Immature natural killer cell (primary cell): Measurements from ENCODE around the gene CAB39L. TPM values are rescaled to one million over a fixed set of nuclear protein-coding genes. Genes with fewer than 3 reads are reported as not detected.

Source experiments
- DNase-seq, 3 donors: peaks; one replicate each; pipeline ENCODE4 v3.0.0; 2022; ENCODE audit warnings: mixed read lengths in 1 of 3
- H3K27ac Mint-ChIP-seq, 6 donors: one replicate each; pipeline ENCODE4 v1.8.0; 2020; ENCODE audit warnings: mixed read lengths in 6 of 6, mild to moderate bottlenecking in 5 of 6, inconsistent platforms in 4 of 6, moderate library complexity in 3 of 6
- H3K27me3 Mint-ChIP-seq, 3 donors: one replicate each; pipeline ENCODE4 v1.8.0; 2020 to 2021; ENCODE audit warnings: low read depth in 3 of 3, mild to moderate bottlenecking in 3 of 3, mixed read lengths in 3 of 3, moderate library complexity in 3 of 3, inconsistent platforms in 1 of 3
- H3K36me3 Mint-ChIP-seq, 3 donors: one replicate each; pipeline ENCODE4 v1.8.0; 2020; ENCODE audit warnings: mixed read lengths in 3 of 3, inconsistent platforms in 2 of 3, mild to moderate bottlenecking in 2 of 3
- H3K4me1 Mint-ChIP-seq, 2 donors: one replicate each; pipeline ENCODE4 v1.8.0; 2020; ENCODE audit warnings: inconsistent platforms in 2 of 2, mild to moderate bottlenecking in 2 of 2, mixed read lengths in 2 of 2, moderate library complexity in 1 of 2
- H3K4me3 Mint-ChIP-seq, 5 donors: one replicate each; pipeline ENCODE4 v1.8.0; 2020; ENCODE audit warnings: mild to moderate bottlenecking in 5 of 5, mixed read lengths in 5 of 5, inconsistent platforms in 3 of 5, moderate library complexity in 3 of 5
- H3K9me3 Mint-ChIP-seq, 6 donors: one replicate each; pipeline ENCODE4 v1.8.0; 2020; ENCODE audit warnings: mild to moderate bottlenecking in 6 of 6, mixed read lengths in 6 of 6, inconsistent platforms in 4 of 6, moderate library complexity in 3 of 6
- polyA plus RNA-seq, 3 donors: library from polyadenylated mRNA; unstranded; fragments of 300-500 nt; fragmentation: Illumina TruSeq; gene quantifications; one replicate each; pipeline ENCODE4 v1.2.3, GENCODE V29; 2021

Gene CAB39L
- polyA plus RNA-seq, 3 donors from 2014 or later: 4.9 to 11.0 (median 7.0) TPM

DNA sequence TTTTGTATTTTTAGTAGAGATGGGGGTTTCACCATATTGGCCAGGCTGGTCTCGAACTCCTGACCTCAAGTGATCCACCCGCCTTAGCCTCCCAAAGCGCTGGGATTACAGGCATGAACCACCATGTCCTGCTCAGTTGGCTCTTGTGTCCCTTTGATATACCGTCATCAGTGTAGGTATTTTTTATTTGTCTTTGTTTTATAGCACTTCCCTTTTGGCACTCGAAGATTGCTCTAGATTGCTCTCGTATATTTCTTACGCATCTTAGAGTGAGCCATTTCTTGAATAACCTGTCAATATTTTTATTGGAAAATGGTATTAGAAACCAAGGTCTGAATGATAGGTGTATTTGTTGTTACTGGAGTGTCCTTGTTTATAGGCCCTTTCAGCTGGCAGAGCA, 9.6 kb upstream of the CAB39L start:
- Mint-ChIP-seq H3K36me3 (peaks cover 0 to 15% (median 2%) of the 10 kb centered on the region in 3 donors), H3K9me3 (no peaks in the 10 kb centered on the region), H3K27me3 (no peaks in the 10 kb centered on the region), H3K4me1 (peaks cover 12 to 39% of the 10 kb centered on the region in 2 donors), H3K4me3 (no peak overlapping the region), H3K27ac (no peak overlapping the region)
- no peak for DNase-seq

DNA sequence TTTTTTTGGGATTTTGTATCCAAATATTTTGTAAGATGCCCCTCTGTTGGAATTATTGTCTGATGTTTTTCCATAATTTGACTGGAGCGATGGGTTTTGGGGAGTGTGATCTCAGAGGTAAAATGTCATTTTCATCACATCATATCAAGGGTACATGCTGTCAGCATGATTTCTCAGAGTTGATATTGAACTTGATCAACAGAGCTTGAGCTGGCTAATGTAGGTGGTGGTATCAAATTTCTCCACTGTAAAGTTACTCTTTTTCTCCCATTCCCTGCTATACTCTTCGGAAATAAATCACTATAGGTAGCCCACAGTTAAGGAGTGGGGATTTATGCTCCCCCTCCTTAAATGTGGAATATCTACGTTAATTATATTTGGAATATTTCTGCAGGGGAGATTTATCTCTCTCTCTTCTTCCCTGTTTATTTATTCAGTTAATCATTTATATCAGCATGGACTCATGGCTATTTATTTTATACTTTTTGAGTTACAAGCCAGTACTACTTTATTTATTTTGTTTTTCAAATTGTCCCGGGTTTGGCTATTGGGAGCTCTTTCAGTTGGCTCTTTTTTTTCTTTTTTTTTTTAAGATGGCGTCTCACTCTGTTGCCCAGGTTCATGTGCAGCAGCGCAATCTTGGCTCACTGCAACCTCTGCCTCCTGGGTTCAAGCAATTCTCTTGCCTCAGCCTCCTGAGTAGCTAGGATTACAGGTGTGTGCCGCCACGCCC, 9.0 kb upstream of the CAB39L start:
- Mint-ChIP-seq H3K27me3 (no peaks in the 10 kb centered on the region), H3K27ac (no peak overlapping the region), H3K4me1 (peaks cover 15 to 45% of the 10 kb centered on the region in 2 donors), H3K9me3 (no peaks in the 10 kb centered on the region), H3K4me3 (no peak overlapping the region), H3K36me3 (peaks cover 0 to 15% (median 0%) of the 10 kb centered on the region in 3 donors)
- DNase-seq: no peak

DNA sequence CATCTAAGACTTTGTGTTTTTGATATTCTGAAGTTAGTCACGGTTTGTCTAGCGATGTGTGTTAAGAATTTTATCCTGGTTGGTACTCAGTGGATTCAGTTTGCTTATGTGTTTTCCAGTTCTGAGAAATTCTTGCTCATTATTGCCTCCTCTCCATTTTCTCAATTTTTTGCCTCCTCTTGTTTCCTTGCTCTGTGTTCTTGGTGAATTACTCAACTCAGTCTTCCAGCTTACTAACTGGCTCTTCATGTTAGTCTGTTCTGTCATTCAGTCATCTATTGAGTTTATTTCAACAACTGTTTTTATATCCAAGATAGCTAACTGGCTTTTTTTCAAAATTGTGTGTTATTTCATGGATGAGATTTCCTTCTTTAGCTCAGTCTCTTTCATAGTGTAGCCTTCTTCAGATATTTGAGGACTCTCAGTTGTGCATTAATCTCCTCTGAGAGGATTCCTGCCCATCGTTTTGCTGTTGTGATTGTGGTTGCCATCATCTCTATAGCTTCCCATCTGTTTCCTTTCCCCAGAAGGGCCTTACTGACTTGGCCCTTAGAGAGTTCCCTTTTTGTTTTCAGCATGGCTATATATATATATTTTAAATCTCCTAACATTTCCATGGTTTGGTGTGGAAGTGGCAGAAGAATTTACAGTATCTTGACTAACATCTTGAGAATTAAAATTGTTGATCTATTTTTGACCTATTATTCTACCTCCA, 6.4 kb upstream of the CAB39L start:
- Mint-ChIP-seq H3K9me3 (no peaks in the 10 kb centered on the region), H3K4me1 (peaks cover 34 to 62% of the 10 kb centered on the region in 2 donors), H3K27me3 (no peaks in the 10 kb centered on the region), H3K36me3 (peaks cover 0 to 15% (median 0%) of the 10 kb centered on the region in 3 donors), H3K4me3 (no peak overlapping the region), H3K27ac (peak overlapping the region in 4 of 6 donors; percentile 7 to 96 (median 45))
- DNase-seq: no peak

DNA sequence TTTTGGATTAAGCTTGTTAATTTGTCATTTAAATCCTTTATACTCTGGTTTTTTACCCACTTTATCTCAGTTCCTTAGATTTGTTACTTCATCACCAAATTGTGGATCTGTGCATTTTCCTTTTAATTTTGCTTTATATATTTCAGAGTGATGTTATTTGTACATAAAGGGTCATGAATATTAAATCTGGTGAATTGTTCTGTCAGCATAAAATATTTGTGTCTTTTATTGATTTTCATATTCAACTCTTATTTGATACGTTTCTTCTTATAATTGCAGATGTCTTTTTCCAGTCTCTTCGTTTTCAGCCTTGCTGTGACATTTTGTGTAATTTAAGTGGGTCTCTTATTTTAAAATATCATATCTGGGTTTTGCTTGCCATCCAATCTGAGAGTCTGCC, 4.9 kb upstream of the CAB39L start:
- peaks cover 0 to 15% (median 0%) of the 10 kb centered on the region in 3 donors for H3K36me3 Mint-ChIP-seq
- H3K9me3 Mint-ChIP-seq: no peaks in the 10 kb centered on the region
- H3K27me3 Mint-ChIP-seq: peaks cover 5 to 9% (median 6%) of the 10 kb centered on the region in 3 donors
- no peak for DNase-seq
- peak overlapping the region in 4 of 6 donors; percentile 37 to 96 (median 60) for H3K27ac Mint-ChIP-seq
- no peak overlapping the region for H3K4me3 Mint-ChIP-seq
- H3K4me1 Mint-ChIP-seq: peaks cover 38 to 63% of the 10 kb centered on the region in 2 donors

DNA sequence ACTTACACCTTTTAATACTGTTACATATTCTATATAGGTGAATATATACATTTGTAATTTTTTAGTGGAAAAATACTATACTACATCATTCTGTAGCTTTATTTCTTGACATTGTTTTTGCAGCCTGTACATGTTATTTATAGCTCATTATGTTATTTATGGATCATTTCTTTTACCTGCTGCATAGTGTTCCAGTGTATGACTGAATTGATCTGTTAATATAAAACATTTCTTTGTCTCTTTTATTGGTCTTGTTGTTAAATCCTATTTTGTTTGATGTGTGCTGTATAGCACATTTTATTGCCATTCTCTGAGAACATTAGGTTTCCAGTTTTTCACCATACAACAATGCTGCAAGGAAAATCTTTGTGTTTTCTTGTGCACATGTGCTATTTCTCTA, 2.6 kb upstream of the CAB39L start:
- H3K27ac Mint-ChIP-seq: peak overlapping the region; percentile 82 to 96 (median 90)
- H3K36me3 Mint-ChIP-seq: peaks cover 0 to 4% (median 0%) of the 10 kb centered on the region in 3 donors
- peak overlapping the region; percentile 42 to 84 (median 65) for H3K4me3 Mint-ChIP-seq
- peaks cover 5 to 14% (median 8%) of the 10 kb centered on the region in 3 donors for H3K27me3 Mint-ChIP-seq
- H3K9me3 Mint-ChIP-seq: no peaks in the 10 kb centered on the region
- H3K4me1 Mint-ChIP-seq: peaks cover 48 to 74% of the 10 kb centered on the region in 2 donors
- DNase-seq: no peak

DNA sequence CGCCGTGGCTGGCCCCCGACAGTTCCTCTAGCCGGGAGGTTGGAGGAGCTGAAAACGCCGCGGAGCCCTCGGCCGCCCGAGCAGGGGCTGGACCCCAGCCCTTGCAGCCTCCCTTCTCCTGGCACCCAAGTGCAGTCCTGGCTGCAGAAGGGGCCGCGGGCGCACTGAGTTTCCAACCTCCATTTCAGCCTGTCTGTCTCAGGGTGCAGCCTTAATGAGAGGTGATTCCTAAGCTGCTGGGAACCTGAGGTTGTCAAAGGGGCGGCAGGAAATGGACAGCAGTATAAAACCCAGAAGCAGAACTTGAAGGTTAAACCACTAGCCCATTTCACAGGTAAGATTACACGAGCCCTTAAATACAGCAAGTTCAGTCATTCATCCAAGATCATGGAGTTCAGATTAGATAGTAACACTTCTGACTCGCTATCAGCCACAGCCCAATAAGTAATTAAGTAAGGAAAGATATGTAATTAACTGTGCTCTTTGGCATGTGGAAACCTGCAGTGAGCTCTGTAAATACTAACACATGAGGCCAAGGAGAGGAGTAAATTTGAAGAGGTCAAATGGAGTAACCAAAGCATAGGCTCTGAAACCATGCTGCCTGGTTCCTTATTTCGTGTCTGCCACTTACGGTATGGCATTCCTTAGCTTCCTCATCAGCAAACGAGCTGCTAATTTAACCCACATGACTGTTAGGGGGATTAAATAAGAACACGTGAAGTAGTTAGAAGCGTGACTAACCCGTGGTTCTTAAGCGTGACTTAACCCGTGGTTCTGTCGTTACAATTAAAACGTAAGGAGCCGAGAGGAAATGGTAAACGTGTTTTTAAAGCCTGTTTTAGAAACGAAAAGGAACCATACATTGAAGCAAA, 896 bp upstream of the CAB39L start:
- DNase-seq: peak; percentile 60 to 62 (median 61)
- Mint-ChIP-seq H3K27me3 (peaks cover 5 to 14% (median 8%) of the 10 kb centered on the region in 3 donors), H3K27ac (peak overlapping the region; percentile 92 to 100 (median 96)), H3K36me3 (peaks cover 0 to 4% (median 0%) of the 10 kb centered on the region in 3 donors), H3K9me3 (no peaks in the 10 kb centered on the region), H3K4me1 (peaks cover 44 to 67% of the 10 kb centered on the region in 2 donors), H3K4me3 (peak overlapping the region; percentile 91 to 97 (median 94))

DNA sequence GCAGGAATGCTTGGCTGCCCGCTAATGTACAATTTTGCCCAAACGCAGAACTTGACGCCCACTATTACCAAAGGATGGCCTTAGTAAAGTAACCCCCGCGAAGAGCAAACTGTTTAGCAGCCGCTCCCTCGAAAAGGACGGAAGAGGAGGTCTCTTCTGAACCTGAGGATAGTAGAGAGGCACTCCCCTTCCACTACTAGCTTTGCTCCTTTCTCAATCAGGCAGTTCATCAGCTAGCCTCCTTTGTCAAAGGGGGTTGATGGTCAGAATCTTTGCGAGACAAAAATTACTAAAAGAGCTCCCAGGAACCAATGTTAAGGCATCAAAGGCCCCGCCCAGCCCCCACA, 534 bp downstream of the CAB39L start:
- Mint-ChIP-seq H3K9me3 (no peaks in the 10 kb centered on the region), H3K4me1 (peaks cover 42 to 53% of the 10 kb centered on the region in 2 donors), H3K27me3 (peaks cover 5 to 14% (median 8%) of the 10 kb centered on the region in 3 donors), H3K36me3 (peaks cover 0 to 3% (median 0%) of the 10 kb centered on the region in 3 donors), H3K4me3 (peak overlapping the region; percentile 91 to 97 (median 94)), H3K27ac (peak overlapping the region; percentile 96 to 100 (median 97))
- DNase-seq: no peak

DNA sequence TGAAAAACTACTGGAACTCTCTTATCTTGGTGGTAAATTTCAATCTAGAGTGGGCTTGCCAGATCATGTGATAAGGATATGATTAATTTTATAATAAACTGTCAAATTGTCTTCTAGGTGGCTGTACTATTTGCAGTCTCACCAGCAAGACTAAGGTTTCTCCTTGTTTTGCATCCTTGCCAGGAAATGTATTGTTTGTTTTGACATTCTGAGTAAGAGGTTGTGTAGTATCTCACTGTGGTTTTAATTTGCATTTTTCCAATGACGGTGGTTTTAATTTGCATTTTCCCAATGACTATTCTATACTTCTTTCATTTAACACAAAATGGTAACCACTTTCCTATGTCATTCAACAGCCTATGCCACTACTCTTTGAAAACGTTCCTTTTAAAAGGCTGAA, 2.0 kb downstream of the CAB39L start:
- no peak for DNase-seq
- Mint-ChIP-seq H3K4me1 (peaks cover 36 to 38% of the 10 kb centered on the region in 2 donors), H3K27ac (no peak overlapping the region), H3K27me3 (peaks cover 5 to 14% (median 9%) of the 10 kb centered on the region in 3 donors), H3K9me3 (no peaks in the 10 kb centered on the region), H3K36me3 (peaks cover 0 to 5% (median 3%) of the 10 kb centered on the region in 3 donors), H3K4me3 (peak overlapping the region in 1 of 5 donors; percentile 43)

DNA sequence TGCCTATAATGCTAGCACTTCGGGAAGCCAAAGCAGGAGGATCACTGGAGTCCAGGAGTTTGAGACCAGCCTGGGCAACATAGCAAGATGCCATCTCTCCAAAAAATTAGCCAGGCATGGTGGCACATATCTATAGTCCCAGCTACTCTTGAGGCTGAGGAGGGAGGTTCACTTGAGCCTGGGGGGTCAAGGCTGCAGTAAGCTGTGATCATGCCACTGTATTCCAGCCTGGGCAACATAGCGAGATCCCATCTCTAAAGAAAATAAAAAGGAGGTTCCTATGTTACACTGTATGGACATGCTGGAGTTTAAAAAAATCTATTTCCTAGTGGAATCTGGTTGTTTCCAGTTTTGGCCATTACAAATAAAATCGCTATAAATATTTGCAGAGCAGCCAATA, 2.6 kb downstream of the CAB39L start:
- Mint-ChIP-seq H3K4me3 (no peak overlapping the region), H3K9me3 (no peaks in the 10 kb centered on the region), H3K36me3 (peaks cover 0 to 5% (median 3%) of the 10 kb centered on the region in 3 donors), H3K27me3 (peaks cover 5 to 14% (median 9%) of the 10 kb centered on the region in 3 donors), H3K27ac (no peak overlapping the region), H3K4me1 (peaks cover 31 to 33% of the 10 kb centered on the region in 2 donors)
- DNase-seq: no peak

DNA sequence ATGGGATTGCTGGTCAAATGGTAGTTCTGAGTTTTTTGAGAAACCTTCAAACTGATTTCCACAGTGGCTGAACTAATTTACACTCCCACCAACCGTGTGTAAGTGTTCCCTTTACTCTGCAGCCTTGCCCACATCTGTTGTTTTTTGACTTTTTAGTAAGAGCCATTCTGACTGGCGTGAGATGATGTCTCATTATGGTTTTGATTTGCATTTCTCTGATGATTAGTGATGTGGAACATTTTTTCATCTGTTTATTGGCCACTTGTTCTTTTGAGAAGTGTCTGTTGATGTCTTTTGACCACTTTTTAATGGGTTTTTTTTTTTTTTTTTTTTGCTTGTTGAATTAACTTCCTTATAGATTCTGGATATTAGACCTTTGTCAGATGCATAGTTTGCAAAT, 4.3 kb downstream of the CAB39L start:
- H3K4me3 Mint-ChIP-seq: no peak overlapping the region
- peaks cover 15 to 16% of the 10 kb centered on the region in 2 donors for H3K4me1 Mint-ChIP-seq
- H3K36me3 Mint-ChIP-seq: peaks cover 0 to 5% (median 3%) of the 10 kb centered on the region in 3 donors
- H3K27ac Mint-ChIP-seq: no peak overlapping the region
- peaks cover 5 to 10% (median 9%) of the 10 kb centered on the region in 3 donors for H3K27me3 Mint-ChIP-seq
- DNase-seq: no peak
- no peaks in the 10 kb centered on the region for H3K9me3 Mint-ChIP-seq

DNA sequence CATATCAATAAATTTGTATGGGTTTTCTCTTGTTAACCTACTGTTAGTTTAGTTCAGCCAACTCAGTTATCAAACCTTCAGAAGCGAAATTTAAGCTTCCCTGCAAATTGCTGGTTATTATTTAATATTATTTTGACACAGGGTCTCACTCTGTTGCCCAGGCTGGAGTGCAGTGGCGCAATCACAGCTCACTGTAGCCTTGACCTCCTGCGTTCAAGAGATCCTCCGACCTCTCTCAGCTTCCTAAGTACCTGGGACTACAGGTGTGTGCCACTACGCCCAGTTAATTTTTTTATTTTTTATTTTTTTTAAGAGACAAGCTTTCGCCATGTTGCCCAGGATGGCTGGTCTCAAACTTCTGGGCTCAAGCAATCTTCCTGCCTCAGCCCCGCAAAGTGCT, 6.2 kb downstream of the CAB39L start:
- H3K27me3 Mint-ChIP-seq: peaks cover 0 to 1% (median 0%) of the 10 kb centered on the region in 3 donors
- no peaks in the 10 kb centered on the region for H3K9me3 Mint-ChIP-seq
- no peak for DNase-seq
- H3K4me1 Mint-ChIP-seq: peaks cover 0 to under 1% of the 10 kb centered on the region in 2 donors
- H3K27ac Mint-ChIP-seq: peak overlapping the region in 1 of 6 donors; percentile 24
- peaks cover 8 to 12% (median 9%) of the 10 kb centered on the region in 3 donors for H3K36me3 Mint-ChIP-seq
- H3K4me3 Mint-ChIP-seq: no peak overlapping the region

DNA sequence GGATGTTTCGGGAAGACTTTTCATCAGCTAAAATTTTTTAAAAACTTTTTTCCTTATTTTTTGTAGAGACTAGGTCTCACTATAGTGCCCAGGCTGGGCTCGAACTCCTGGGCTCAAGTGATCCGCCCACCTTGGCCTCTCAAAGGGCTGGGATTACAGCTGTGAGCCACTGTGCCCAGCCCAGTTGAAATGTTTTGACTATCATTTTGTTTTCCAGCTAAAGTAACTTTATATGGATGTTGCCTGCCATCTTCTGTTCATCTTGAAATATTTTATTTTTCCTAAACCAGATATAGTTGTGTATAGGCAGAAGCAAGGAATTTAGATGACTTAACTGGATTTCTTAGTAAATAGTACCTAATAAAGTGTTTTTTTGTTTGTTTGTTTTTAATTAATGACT, 7.0 kb downstream of the CAB39L start:
- peaks cover 13 to 16% (median 16%) of the 10 kb centered on the region in 3 donors for H3K36me3 Mint-ChIP-seq
- H3K4me3 Mint-ChIP-seq: no peak overlapping the region
- no peaks in the 10 kb centered on the region for H3K9me3 Mint-ChIP-seq
- no peak overlapping the region for H3K27ac Mint-ChIP-seq
- H3K4me1 Mint-ChIP-seq: no peaks in the 10 kb centered on the region
- DNase-seq: no peak
- H3K27me3 Mint-ChIP-seq: peaks cover 0 to 1% (median 0%) of the 10 kb centered on the region in 3 donors

DNA sequence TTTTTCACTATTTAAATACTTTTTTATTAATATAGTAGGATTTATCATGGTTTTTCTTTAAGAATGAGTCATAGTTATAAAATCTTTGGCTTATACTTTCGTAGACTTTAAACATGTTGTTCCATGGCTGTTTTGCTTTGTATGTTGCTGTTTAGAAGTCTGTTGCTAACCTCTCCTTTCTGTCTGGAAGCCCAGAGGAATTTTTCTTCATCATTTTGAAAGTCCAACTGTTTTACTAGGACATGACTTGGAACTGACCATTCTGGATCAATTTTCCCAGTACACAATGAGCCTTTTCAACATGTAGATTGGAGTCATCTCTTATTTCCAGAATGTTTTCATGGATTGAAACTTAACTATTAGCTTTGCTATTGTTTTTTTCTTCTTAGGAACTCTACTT, 7.9 kb downstream of the CAB39L start:
- no peak overlapping the region for H3K27ac Mint-ChIP-seq
- H3K4me1 Mint-ChIP-seq: no peaks in the 10 kb centered on the region
- H3K27me3 Mint-ChIP-seq: peaks cover 0 to 1% (median 0%) of the 10 kb centered on the region in 3 donors
- H3K36me3 Mint-ChIP-seq: peaks cover 13 to 16% (median 16%) of the 10 kb centered on the region in 3 donors
- H3K9me3 Mint-ChIP-seq: no peaks in the 10 kb centered on the region
- no peak for DNase-seq
- no peak overlapping the region for H3K4me3 Mint-ChIP-seq
